ENCODE data around the gene GCNT2. TPM values are rescaled to one million over a fixed set of nuclear protein-coding genes. Genes with fewer than 3 reads are reported as not detected.
"Not testable (repeated sequence)": the region's sequence is repeated elsewhere in the genome, so short reads cannot be mapped to it uniquely, and the experiment has no call there.

GCNT2 gene
- total and polyA plus RNA-seq, 7 experiments from 2014 or later, result 0.45 to 8.5 (median 3.6) TPM

- H3K4me1 ChIP-seq (ENCODE audit: control insufficient read depth in 2 of 2, insufficient read depth in 2 of 2, low read length in 2 of 2), result peaks cover 5 to 8% of the 10 kb centered on the region in 2 donors
- DNase-seq, result peak in 1 of 9 donors; percentile 6
- Mint-ChIP-seq H3K4me3 (peak overlapping the region in 6 of 10 donors; percentile 22 to 72 (median 62)), H3K4me1 (peaks cover 0 to 20% (median 11%) of the 10 kb centered on the region in 7 donors), H3K27me3 (peaks cover 5 to 24% (median 14%) of the 10 kb centered on the region in 5 donors), H3K9me3 (peaks cover 0 to 7% (median 4%) of the 10 kb centered on the region in 11 donors), H3K36me3 (peaks cover 0 to 6% (median 0%) of the 10 kb centered on the region in 5 donors), H3K27ac (no peak overlapping the region)
- ATAC-seq, result peak; percentile 34
- no peaks in the 10 kb centered on the region for H3K9me3 ChIP-seq (ENCODE audit: control insufficient read depth in 2 of 3, low read length in 3 of 3)
- H3K4me3 ChIP-seq (ENCODE audit: low read length), result no peak overlapping the region
- no peak overlapping the region for H3K27ac ChIP-seq (ENCODE audit: low read depth, low read length)
- ChIA-PET POLR2A (no interaction called here), CTCF (no interaction called here)
- intact Hi-C loops (cut with micrococcal nuclease), result no loop called here
- no peaks in the 10 kb centered on the region for H3K36me3 ChIP-seq (ENCODE audit: control insufficient read depth in 2 of 3, insufficient read depth in 3 of 3, low read length in 3 of 3)
- H3K27me3 ChIP-seq (ENCODE audit: control insufficient read depth in 2 of 2, insufficient read depth in 2 of 2, low read length in 2 of 2), result no peaks in the 10 kb centered on the region
Measured at GRCh38 chr6:10659699-10660348, 138.7 kb downstream of the GCNT2 start.

- DNase-seq; H3K36me3 Mint-ChIP-seq; H3K36me3 ChIP-seq (ENCODE audit: control insufficient read depth in 2 of 3, insufficient read depth in 3 of 3, low read length in 3 of 3); POLR2A ChIA-PET; H3K4me3 ChIP-seq (ENCODE audit: low read length); H3K27ac Mint-ChIP-seq; ATAC-seq; H3K9me3 Mint-ChIP-seq; H3K27ac ChIP-seq (ENCODE audit: low read depth, low read length); H3K4me1 ChIP-seq (ENCODE audit: control insufficient read depth in 2 of 2, insufficient read depth in 2 of 2, low read length in 2 of 2); H3K27me3 ChIP-seq (ENCODE audit: control insufficient read depth in 2 of 2, insufficient read depth in 2 of 2, low read length in 2 of 2); intact Hi-C loops (cut with micrococcal nuclease); CTCF ChIA-PET; H3K9me3 ChIP-seq (ENCODE audit: control insufficient read depth in 2 of 3, low read length in 3 of 3): not testable (repeated sequence)
- Mint-ChIP-seq H3K4me1 (peaks cover 0 to 13% (median 4%) of the 10 kb centered on the region in 7 donors), H3K27me3 (peaks cover 0 to 20% (median 7%) of the 10 kb centered on the region in 5 donors), H3K4me3 (peak overlapping the region in 7 of 10 donors; percentile 6 to 72 (median 60))
Measured at GRCh38 chr6:10660431-10661191, 139.5 kb downstream of the GCNT2 start.

GRCh38 chr6:10662207-10662606 lies 141.1 kb downstream of the GCNT2 start:
- intact Hi-C loops (cut with micrococcal nuclease), result no loop called here
- DNase-seq (no peak), ATAC-seq (no peak)
- Mint-ChIP-seq H3K27ac (no peak overlapping the region), H3K4me1 (peaks cover 0 to 2% (median 0%) of the 10 kb centered on the region in 7 donors), H3K9me3 (peaks cover 1 to 18% (median 8%) of the 10 kb centered on the region in 11 donors), H3K27me3 (peaks cover 5 to 23% (median 7%) of the 10 kb centered on the region in 5 donors), H3K36me3 (peaks cover 0 to 6% (median 4%) of the 10 kb centered on the region in 5 donors), H3K4me3 (no peak overlapping the region)
- Histone ChIP-seq H3K36me3 (ENCODE audit: control insufficient read depth in 2 of 3, insufficient read depth in 3 of 3, low read length in 3 of 3) (no peaks in the 10 kb centered on the region), H3K27ac (ENCODE audit: low read depth, low read length) (no peak overlapping the region), H3K27me3 (ENCODE audit: control insufficient read depth in 2 of 2, insufficient read depth in 2 of 2, low read length in 2 of 2) (no peaks in the 10 kb centered on the region), H3K4me1 (ENCODE audit: control insufficient read depth in 2 of 2, insufficient read depth in 2 of 2, low read length in 2 of 2) (no peaks in the 10 kb centered on the region), H3K4me3 (ENCODE audit: low read length) (no peak overlapping the region), H3K9me3 (ENCODE audit: control insufficient read depth in 2 of 3, low read length in 3 of 3) (no peaks in the 10 kb centered on the region)
- ChIA-PET POLR2A (no interaction called here), CTCF (no interaction called here)

GRCh38 chr6:10662742-10663141 lies 141.6 kb downstream of the GCNT2 start:
- ATAC-seq, result no peak
- peaks cover 0 to 3% of the 10 kb centered on the region in 2 donors for H3K27me3 ChIP-seq (ENCODE audit: control insufficient read depth in 2 of 2, insufficient read depth in 2 of 2, low read length in 2 of 2)
- no peaks in the 10 kb centered on the region for H3K36me3 ChIP-seq (ENCODE audit: control insufficient read depth in 2 of 3, insufficient read depth in 3 of 3, low read length in 3 of 3)
- no peak overlapping the region for H3K27ac Mint-ChIP-seq
- intact Hi-C loops (cut with micrococcal nuclease), result no loop called here
- ChIA-PET CTCF (no interaction called here), POLR2A (no interaction called here)
- peaks cover 0 to 6% (median 4%) of the 10 kb centered on the region in 5 donors for H3K36me3 Mint-ChIP-seq
- no peak overlapping the region for H3K4me3 Mint-ChIP-seq
- no peaks in the 10 kb centered on the region for H3K9me3 ChIP-seq (ENCODE audit: control insufficient read depth in 2 of 3, low read length in 3 of 3)
- H3K4me1 Mint-ChIP-seq, result peaks cover 0 to 2% (median 0%) of the 10 kb centered on the region in 7 donors
- H3K27me3 Mint-ChIP-seq, result peaks cover 6 to 28% (median 8%) of the 10 kb centered on the region in 5 donors
- peaks cover 1 to 18% (median 8%) of the 10 kb centered on the region in 11 donors for H3K9me3 Mint-ChIP-seq
- no peak for DNase-seq
- H3K4me3 ChIP-seq (ENCODE audit: low read length), result no peak overlapping the region
- no peak overlapping the region for H3K27ac ChIP-seq (ENCODE audit: low read depth, low read length)
- H3K4me1 ChIP-seq (ENCODE audit: control insufficient read depth in 2 of 2, insufficient read depth in 2 of 2, low read length in 2 of 2), result no peaks in the 10 kb centered on the region

GRCh38 chr6:10665595-10665994 lies 144.4 kb downstream of the GCNT2 start:
- H3K4me1 Mint-ChIP-seq; H3K27ac ChIP-seq (ENCODE audit: low read depth, low read length); DNase-seq; H3K27me3 ChIP-seq (ENCODE audit: control insufficient read depth in 2 of 2, insufficient read depth in 2 of 2, low read length in 2 of 2); H3K9me3 ChIP-seq (ENCODE audit: control insufficient read depth in 2 of 3, low read length in 3 of 3); H3K36me3 Mint-ChIP-seq; intact Hi-C loops (cut with micrococcal nuclease); H3K4me3 ChIP-seq (ENCODE audit: low read length); H3K4me3 Mint-ChIP-seq; POLR2A ChIA-PET; ATAC-seq; H3K27ac Mint-ChIP-seq; H3K4me1 ChIP-seq (ENCODE audit: control insufficient read depth in 2 of 2, insufficient read depth in 2 of 2, low read length in 2 of 2); H3K36me3 ChIP-seq (ENCODE audit: control insufficient read depth in 2 of 3, insufficient read depth in 3 of 3, low read length in 3 of 3): not testable (repeated sequence)
- Mint-ChIP-seq H3K9me3 (peaks cover 1 to 18% (median 8%) of the 10 kb centered on the region in 11 donors), H3K27me3 (peaks cover 10 to 38% (median 15%) of the 10 kb centered on the region in 5 donors)
- CTCF ChIA-PET, result interaction anchor here (0.6 kb wide), 1 partner anchor 386 kb away, joined by 3 read pairs; no protein-coding TSS in a partner anchor

GRCh38 chr6:10668126-10668917 lies 147.2 kb downstream of the GCNT2 start:
- Histone ChIP-seq H3K4me3 (ENCODE audit: low read length) (no peak overlapping the region), H3K9me3 (ENCODE audit: control insufficient read depth in 2 of 3, low read length in 3 of 3) (no peaks in the 10 kb centered on the region), H3K27me3 (ENCODE audit: control insufficient read depth in 2 of 2, insufficient read depth in 2 of 2, low read length in 2 of 2) (peaks cover 0 to 7% of the 10 kb centered on the region in 2 donors), H3K36me3 (ENCODE audit: control insufficient read depth in 2 of 3, insufficient read depth in 3 of 3, low read length in 3 of 3) (no peaks in the 10 kb centered on the region), H3K27ac (ENCODE audit: low read depth, low read length) (no peak overlapping the region), H3K4me1 (ENCODE audit: control insufficient read depth in 2 of 2, insufficient read depth in 2 of 2, low read length in 2 of 2) (no peaks in the 10 kb centered on the region)
- no peaks in the 10 kb centered on the region for H3K4me1 Mint-ChIP-seq
- peaks cover 0 to 6% (median 4%) of the 10 kb centered on the region in 5 donors for H3K36me3 Mint-ChIP-seq
- no peak overlapping the region for H3K4me3 Mint-ChIP-seq
- peaks cover 1 to 18% (median 8%) of the 10 kb centered on the region in 11 donors for H3K9me3 Mint-ChIP-seq
- ATAC-seq, result no peak
- H3K27me3 Mint-ChIP-seq, result peaks cover 12 to 46% (median 15%) of the 10 kb centered on the region in 5 donors
- CTCF ChIA-PET, result no interaction called here
- intact Hi-C loops (cut with micrococcal nuclease), result no loop called here
- POLR2A ChIA-PET, result no interaction called here
- H3K27ac Mint-ChIP-seq, result no peak overlapping the region
- no peak for DNase-seq

Data from naive thymus-derived CD4-positive, alpha-beta T cell (primary cell).